ENCODE results near the gene FXYD5. TPM values are rescaled to one million over a fixed set of nuclear protein-coding genes. Genes with fewer than 3 reads are reported as not detected.

The FXYD5 gene
- total and polyA plus RNA-seq, 9 of the 15 experiments (the other 6 are each of a cell fraction or from before 2014, with no cell fraction given), result 104 to 537 (median 174) TPM

DNA sequence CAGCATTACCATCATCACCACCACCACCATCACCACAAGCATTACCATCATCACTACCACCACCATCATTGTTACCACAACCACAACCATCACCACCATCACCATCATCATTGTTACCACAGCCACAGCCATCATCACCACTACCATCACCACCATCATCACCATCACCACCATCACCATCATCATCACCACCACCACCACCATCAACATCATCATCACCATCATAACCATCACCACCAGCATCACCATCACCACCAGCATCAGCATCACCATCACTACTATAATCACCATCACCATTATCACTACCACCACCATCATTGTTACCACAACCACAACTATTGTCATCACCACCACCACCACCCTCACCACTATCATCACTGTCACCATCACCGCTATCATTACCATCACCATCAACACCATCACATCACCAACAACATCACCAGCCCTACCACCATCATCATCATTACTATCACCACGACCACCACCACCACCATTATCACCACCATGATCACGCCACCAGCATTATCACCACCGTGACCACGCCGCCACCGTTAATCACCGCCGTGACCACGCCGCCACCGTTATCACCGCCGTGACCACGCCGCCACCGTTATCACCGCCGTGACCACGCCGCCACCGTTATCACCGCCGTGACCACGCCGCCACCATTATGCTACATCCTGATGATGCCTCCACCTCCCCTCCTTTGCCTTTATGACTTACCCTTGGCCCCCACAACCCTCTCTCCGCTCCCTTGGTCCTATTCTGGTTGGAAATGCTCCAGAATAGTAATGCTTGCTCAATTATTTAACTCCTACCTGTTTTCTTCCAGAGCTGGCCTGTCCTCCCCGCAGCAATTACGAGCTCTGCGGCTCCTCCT lies 48.9 kb upstream of the FXYD5 start (continued):
- TF ChIP-seq, protein P1, sequence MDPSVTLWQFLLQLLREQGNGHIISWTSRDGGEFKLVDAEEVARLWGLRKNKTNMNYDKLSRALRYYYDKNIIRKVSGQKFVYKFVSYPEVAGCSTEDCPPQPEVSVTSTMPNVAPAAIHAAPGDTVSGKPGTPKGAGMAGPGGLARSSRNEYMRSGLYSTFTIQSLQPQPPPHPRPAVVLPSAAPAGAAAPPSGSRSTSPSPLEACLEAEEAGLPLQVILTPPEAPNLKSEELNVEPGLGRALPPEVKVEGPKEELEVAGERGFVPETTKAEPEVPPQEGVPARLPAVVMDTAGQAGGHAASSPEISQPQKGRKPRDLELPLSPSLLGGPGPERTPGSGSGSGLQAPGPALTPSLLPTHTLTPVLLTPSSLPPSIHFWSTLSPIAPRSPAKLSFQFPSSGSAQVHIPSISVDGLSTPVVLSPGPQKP (CRISPR knock-in tag; IDR thresholded peaks at IDR 0.05), result no peak
- TF ChIP-seq, protein P2, sequence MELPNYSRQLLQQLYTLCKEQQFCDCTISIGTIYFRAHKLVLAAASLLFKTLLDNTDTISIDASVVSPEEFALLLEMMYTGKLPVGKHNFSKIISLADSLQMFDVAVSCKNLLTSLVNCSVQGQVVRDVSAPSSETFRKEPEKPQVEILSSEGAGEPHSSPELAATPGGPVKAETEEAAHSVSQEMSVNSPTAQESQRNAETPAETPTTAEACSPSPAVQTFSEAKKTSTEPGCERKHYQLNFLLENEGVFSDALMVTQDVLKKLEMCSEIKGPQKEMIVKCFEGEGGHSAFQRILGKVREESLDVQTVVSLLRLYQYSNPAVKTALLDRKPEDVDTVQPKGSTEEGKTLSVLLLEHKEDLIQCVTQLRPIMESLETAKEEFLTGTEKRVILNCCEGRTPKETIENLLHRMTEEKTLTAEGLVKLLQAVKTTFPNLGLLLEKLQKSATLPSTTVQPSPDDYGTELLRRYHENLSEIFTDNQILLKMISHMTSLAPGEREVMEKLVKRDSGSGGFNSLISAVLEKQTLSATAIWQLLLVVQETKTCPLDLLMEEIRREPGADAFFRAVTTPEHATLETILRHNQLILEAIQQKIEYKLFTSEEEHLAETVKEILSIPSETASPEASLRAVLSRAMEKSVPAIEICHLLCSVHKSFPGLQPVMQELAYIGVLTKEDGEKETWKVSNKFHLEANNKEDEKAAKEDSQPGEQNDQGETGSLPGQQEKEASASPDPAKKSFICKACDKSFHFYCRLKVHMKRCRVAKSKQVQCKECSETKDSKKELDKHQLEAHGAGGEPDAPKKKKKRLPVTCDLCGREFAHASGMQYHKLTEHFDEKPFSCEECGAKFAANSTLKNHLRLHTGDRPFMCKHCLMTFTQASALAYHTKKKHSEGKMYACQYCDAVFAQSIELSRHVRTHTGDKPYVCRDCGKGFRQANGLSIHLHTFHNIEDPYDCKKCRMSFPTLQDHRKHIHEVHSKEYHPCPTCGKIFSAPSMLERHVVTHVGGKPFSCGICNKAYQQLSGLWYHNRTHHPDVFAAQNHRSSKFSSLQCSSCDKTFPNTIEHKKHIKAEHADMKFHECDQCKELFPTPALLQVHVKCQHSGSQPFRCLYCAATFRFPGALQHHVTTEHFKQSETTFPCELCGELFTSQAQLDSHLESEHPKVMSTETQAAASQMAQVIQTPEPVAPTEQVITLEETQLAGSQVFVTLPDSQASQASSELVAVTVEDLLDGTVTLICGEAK (IDR thresholded peaks at IDR 0.05), result no peak
- TF ChIP-seq, protein P2 (CRISPR knock-in tag; IDR thresholded peaks at IDR 0.05), result no peak
- TF ChIP-seq, protein P3, sequence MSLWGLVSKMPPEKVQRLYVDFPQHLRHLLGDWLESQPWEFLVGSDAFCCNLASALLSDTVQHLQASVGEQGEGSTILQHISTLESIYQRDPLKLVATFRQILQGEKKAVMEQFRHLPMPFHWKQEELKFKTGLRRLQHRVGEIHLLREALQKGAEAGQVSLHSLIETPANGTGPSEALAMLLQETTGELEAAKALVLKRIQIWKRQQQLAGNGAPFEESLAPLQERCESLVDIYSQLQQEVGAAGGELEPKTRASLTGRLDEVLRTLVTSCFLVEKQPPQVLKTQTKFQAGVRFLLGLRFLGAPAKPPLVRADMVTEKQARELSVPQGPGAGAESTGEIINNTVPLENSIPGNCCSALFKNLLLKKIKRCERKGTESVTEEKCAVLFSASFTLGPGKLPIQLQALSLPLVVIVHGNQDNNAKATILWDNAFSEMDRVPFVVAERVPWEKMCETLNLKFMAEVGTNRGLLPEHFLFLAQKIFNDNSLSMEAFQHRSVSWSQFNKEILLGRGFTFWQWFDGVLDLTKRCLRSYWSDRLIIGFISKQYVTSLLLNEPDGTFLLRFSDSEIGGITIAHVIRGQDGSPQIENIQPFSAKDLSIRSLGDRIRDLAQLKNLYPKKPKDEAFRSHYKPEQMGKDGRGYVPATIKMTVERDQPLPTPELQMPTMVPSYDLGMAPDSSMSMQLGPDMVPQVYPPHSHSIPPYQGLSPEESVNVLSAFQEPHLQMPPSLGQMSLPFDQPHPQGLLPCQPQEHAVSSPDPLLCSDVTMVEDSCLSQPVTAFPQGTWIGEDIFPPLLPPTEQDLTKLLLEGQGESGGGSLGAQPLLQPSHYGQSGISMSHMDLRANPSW (CRISPR knock-in tag; IDR thresholded peaks at IDR 0.05), result no peak
- no peak for TF ChIP-seq SLC30A9 (CRISPR knock-in tag; IDR thresholded peaks at IDR 0.05)
- peak; percentile 11 for TF ChIP-seq OTX1 (CRISPR knock-in tag; IDR thresholded peaks at IDR 0.05)
- TF ChIP-seq, protein P4, sequence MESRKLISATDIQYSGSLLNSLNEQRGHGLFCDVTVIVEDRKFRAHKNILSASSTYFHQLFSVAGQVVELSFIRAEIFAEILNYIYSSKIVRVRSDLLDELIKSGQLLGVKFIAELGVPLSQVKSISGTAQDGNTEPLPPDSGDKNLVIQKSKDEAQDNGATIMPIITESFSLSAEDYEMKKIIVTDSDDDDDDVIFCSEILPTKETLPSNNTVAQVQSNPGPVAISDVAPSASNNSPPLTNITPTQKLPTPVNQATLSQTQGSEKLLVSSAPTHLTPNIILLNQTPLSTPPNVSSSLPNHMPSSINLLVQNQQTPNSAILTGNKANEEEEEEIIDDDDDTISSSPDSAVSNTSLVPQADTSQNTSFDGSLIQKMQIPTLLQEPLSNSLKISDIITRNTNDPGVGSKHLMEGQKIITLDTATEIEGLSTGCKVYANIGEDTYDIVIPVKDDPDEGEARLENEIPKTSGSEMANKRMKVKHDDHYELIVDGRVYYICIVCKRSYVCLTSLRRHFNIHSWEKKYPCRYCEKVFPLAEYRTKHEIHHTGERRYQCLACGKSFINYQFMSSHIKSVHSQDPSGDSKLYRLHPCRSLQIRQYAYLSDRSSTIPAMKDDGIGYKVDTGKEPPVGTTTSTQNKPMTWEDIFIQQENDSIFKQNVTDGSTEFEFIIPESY (CRISPR knock-in tag; IDR thresholded peaks at IDR 0.05), result no peak
- TF ChIP-seq CAMTA2 (CRISPR knock-in tag; conservative IDR thresholded peaks at IDR 0.05), result no peak
- no peak for TF ChIP-seq CBX5 (IDR thresholded peaks at IDR 0.05; ENCODE audit: borderline replicate concordance, low read depth)
- TF ChIP-seq ILF3 (IDR thresholded peaks at IDR 0.05; ENCODE audit: borderline replicate concordance), result no peak
- TF ChIP-seq CREBBP (IDR thresholded peaks at IDR 0.05; ENCODE audit: low read depth, low read length), result no peak
